Adrenal gland (tissue), 12 donors: ENCODE data around the gene PFKP. TPM values are rescaled to one million over a fixed set of nuclear protein-coding genes. Genes with fewer than 3 reads are reported as not detected.
A peak's percentile ranks its signal among the peaks of the same experiment; 100 is the strongest.

Source experiments
- DNase-seq, 7 donors: peaks; one replicate each; pipeline ENCODE4 v3.0.0-alpha.2; 2019 to 2020
- H3K27ac ChIP-seq, 5 donors: fragments of 200-600 bp; sonication (generic) in 4 of 5; 1 replicate in 3 of 5; 2 replicates in 2 of 5; pipeline versions ENCODE4 v1.5.1 to v1.8.0; 2016 to 2020; ENCODE audit warnings: mild to moderate bottlenecking in 1 of 5
- H3K27me3 ChIP-seq: fragments of 200-600 bp; 2 replicates; pipeline ENCODE4 v1.8.0; 2021
- H3K36me3 ChIP-seq, 2 donors: fragments of 200-600 bp; replicated peaks in 1 of 2; 1 replicate in 1 of 2; 2 replicates in 1 of 2; pipeline versions ENCODE4 v1.5.1 to v1.8.0; 2018 to 2022
- H3K4me1 ChIP-seq, 2 donors: fragments of 200-600 bp; replicated peaks in 1 of 2; 1 replicate in 1 of 2; 2 replicates in 1 of 2; pipeline versions ENCODE4 v1.5.1 to v1.8.0; 2018 to 2021
- H3K4me3 ChIP-seq, 4 donors: fragments of 200-600 bp; sonication (generic) in 3 of 4; one replicate each; pipeline ENCODE4 v1.5.1; 2016 to 2018
- H3K9me3 ChIP-seq, 3 donors: fragments of 200-600 bp; sonication (generic) in 1 of 3; replicated peaks in 1 of 3; 1 replicate in 2 of 3; 2 replicates in 1 of 3; pipeline versions ENCODE4 v1.5.1 to v1.8.0; 2016 to 2021
- CTCF ChIP-seq, 6 experiments: fragments of 450-650 bp in 4 of 6; fragments of 200-600 bp in 2 of 6; sonication (generic) in 1 of 6; IDR thresholded peaks; 1 replicate in 5 of 6; 2 replicates in 1 of 6; pipeline versions ENCODE4 v1.5.1 to v1.8.0; 2016 to 2021; ENCODE audit warnings: antibody characterized with exemption in 6 of 6, mild to moderate bottlenecking in 2 of 6, moderate library complexity in 1 of 6
- POLR2A ChIP-seq, 2 donors: fragments of 450-650 bp; IDR thresholded peaks; one replicate each; pipeline ENCODE4 v1.6.1; 2017; ENCODE audit warnings: antibody characterized with exemption in 2 of 2, mild to moderate bottlenecking in 2 of 2, moderate library complexity in 1 of 2
- WGBS, 4 donors: extraction: QIAGEN DNeasy Blood & Tissue Kit in 2 of 4; methylation state at CpG; one replicate each; pipeline versions ENCODE4 v1.1.5 to v1.1.7; 2013 to 2017; 5-methylcytosine and 5-hydroxymethylcytosine counted together
- intact Hi-C, 2 donors: fragments of 100-400 bp; cut with DNase I; formaldehyde crosslinking; loops; one replicate each; pipeline versions ENCODE4 v1.14.1 to v1.15.0; 2022 to 2023
- polyA plus RNA-seq, 3 donors: library from polyadenylated mRNA; stranded (reverse); fragments of 200-250 nt in 2 of 3; fragments of 350-450 nt in 1 of 3; fragmentation: Illumina TruSeq in 1 of 3; extraction: RNeasy Lipid Tissue Mini Kit (QIAGEN cat#74804) in 1 of 3; gene quantifications; one replicate each; pipeline ENCODE4 v1.2.3, GENCODE V29; 2013 to 2014
- total RNA-seq, 9 donors: library from RNA; depleted of rRNA in 4 of 9; stranded (reverse); fragments of >200 nt in 4 of 9; fragments of 120-200 nt in 1 of 9; fragmentation: NEBNext Ultra II Directional in 1 of 9; extraction: Animal tissue kit (Norgen Biotek cat#: 25700) in 1 of 9; gene quantifications; one replicate each; pipeline versions ENCODE4 v1.1.0 to v1.2.4, GENCODE V29; 2013 to 2023
- donor health status: healthy with polysubstance abuse.
- donor health status: Bipolar disorder and iron deficiency.
- donor health status: DM: yes; HTN: yes; CAD: no.
- donor health status: DM: no; HTN: no; CAD: no.
- donor health status: DM: no; HTN: no; CAD: no.
- donor health status: DM: yes; HTN: yes; CAD: no.

The PFKP gene
- total and polyA plus RNA-seq, 12 donors: 4.6 to 46.6 (median 16.4) TPM

- no peak for TF ChIP-seq POLR2A (IDR thresholded peaks at IDR 0.05)
- no peak for TF ChIP-seq CTCF (IDR thresholded peaks at IDR 0.05)
- H3K36me3 ChIP-seq: no peaks in the 10 kb centered on the region
- no peak overlapping the region for H3K4me3 ChIP-seq
- intact Hi-C loops: no loop called here
- DNase-seq: no peak
- no peaks in the 10 kb centered on the region for H3K4me1 ChIP-seq
- H3K27ac ChIP-seq: no peak overlapping the region
- WGBS, 4 donors: 90 to 97% (median 95%) methylated on average over 14 to 15 of the region's 15 CpGs
- no peaks in the 10 kb centered on the region for H3K9me3 ChIP-seq
- H3K27me3 ChIP-seq: no peaks in the 10 kb centered on the region
Observed at GRCh38 chr10:3082290-3082689, 14.9 kb downstream of the PFKP start.

- peaks cover 0 to 6% of the 10 kb centered on the region in 2 donors for H3K4me1 ChIP-seq
Observed at GRCh38 chr10:3085785-3086567, 18.6 kb downstream of the PFKP start.

GRCh38 chr10:3090388-3090787, 23.0 kb downstream of the PFKP start:
- peak overlapping the region in 1 of 5 donors; percentile 51 for H3K27ac ChIP-seq
- intact Hi-C loops: no loop called here
- no peaks in the 10 kb centered on the region for H3K9me3 ChIP-seq
- TF ChIP-seq POLR2A (IDR thresholded peaks at IDR 0.05): no peak
- TF ChIP-seq CTCF (IDR thresholded peaks at IDR 0.05): no peak
- H3K4me3 ChIP-seq: no peak overlapping the region
- 71 to 86% (median 80%) methylated on average over 7 to 12 of the region's 12 CpGs for WGBS, 4 donors
- H3K4me1 ChIP-seq: peaks cover 11 to 18% of the 10 kb centered on the region in 2 donors
- DNase-seq: no peak
- H3K36me3 ChIP-seq: no peaks in the 10 kb centered on the region
- H3K27me3 ChIP-seq: no peaks in the 10 kb centered on the region

More at GRCh38 chr10:3085785-3086567, 18.6 kb downstream of the PFKP start:
- Histone ChIP-seq H3K27ac (no peak overlapping the region), H3K27me3 (no peaks in the 10 kb centered on the region), H3K4me3 (no peak overlapping the region), H3K36me3 (no peaks in the 10 kb centered on the region), H3K9me3 (no peaks in the 10 kb centered on the region)
- TF ChIP-seq POLR2A (IDR thresholded peaks at IDR 0.05): no peak
- no peak for TF ChIP-seq CTCF (IDR thresholded peaks at IDR 0.05)
- 82 to 88% (median 86%) methylated on average over 18 to 20 of the region's 20 CpGs for WGBS, 4 donors
- no peak for DNase-seq
- intact Hi-C loops: no loop called here

- Histone ChIP-seq H3K27me3 (no peaks in the 10 kb centered on the region), H3K9me3 (no peaks in the 10 kb centered on the region), H3K4me1 (peaks cover 15 to 24% of the 10 kb centered on the region in 2 donors), H3K27ac (peak overlapping the region in 3 of 5 donors; percentile 37 to 51 (median 43)), H3K36me3 (no peaks in the 10 kb centered on the region), H3K4me3 (no peak overlapping the region)
- TF ChIP-seq CTCF (IDR thresholded peaks at IDR 0.05): no peak
- peak in 1 of 2 donors; percentile 4 for TF ChIP-seq POLR2A (IDR thresholded peaks at IDR 0.05)
- 39 to 50% (median 43%) methylated on average over 17 of the region's 17 CpGs for WGBS, 4 donors
- intact Hi-C loops: no loop called here
- peak; percentile 84 to 92 (median 85) for DNase-seq
Observed at GRCh38 chr10:3090914-3091787, 23.8 kb downstream of the PFKP start.
